Kasumi-1 (cell line): ENCODE measurements around the gene RPL7A.
"Not testable (repeated sequence)": the region's sequence is repeated elsewhere in the genome, so short reads cannot be mapped to it uniquely, and the experiment has no call there.

ENCODE experiments used
- DNase-seq, 2 experiments: peaks; one replicate each; lab custom pipeline; 2025; lab: John Stamatoyannopoulos, UW

The RPL7A gene

DNA sequence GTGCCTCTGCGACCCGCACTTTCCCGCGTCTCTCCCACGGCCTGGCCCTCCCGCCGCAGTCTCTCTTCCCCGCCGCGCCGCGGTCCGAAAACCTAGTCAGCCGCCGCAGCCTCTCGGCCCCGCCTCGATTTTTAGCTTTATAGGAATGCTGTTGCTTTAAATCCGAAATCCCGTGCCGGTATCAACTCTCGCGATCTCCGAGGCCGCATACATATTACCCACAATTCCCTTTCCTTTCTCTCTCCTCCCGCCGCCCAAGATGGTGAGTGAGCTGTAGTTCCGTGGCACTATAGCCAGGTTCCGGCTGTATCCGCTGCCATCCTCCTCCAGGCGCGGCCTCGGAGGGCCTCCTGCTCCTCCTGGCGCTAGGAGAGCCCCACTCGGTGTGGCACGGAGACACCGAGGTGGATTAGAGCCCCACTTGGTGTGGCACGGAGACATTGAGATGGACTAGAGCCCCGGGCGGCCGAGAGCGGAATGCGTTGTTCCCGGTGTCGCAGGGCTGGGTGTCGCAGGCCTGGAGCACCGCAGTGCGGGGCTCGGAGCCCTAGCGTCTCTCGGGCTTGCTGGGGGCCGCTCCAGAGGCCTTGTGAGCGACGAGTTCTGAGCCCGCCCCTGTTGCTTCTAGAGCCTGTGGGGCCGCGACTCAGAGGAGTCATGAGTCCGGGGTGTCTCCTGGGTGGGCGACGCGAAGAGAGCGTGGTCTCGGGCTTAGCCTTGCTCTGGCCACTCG, at the start of gene RPL7A, which contains the start of gene MED22:
Gene RPL7A, plus strand, starts transcription at position 234 of the 733 bp plus-strand sequence. Its CDS starts 26 bp downstream, at position 260.
Gene MED22, minus strand, starts transcription at position 147 of the 733 bp plus-strand sequence. CDS start 1,469 bp downstream, outside the sequence.
- DNase-seq = peak; percentile 95 to 96

DNA sequence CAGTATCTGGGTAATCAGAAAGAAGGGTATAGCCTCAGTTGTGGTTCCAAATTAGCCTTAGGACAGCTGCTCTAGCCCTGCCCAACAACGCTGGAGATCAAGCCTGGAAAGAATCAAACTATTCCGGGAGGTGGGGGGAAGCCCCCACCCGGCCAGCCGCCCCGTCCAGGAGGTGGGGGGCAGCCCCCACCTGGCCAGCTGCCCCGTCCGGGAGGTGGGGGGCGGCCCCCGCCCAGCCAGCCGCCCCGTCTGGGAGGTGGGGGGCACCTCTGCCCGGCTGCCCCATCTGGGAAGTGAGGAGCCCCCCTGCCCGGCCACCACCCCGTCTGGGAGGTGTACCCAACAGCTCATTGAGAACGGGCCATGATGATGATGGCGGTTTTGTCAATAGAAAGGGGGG, 48.0 kb upstream of the RPL7A start:
- not testable (repeated sequence) for DNase-seq

DNA sequence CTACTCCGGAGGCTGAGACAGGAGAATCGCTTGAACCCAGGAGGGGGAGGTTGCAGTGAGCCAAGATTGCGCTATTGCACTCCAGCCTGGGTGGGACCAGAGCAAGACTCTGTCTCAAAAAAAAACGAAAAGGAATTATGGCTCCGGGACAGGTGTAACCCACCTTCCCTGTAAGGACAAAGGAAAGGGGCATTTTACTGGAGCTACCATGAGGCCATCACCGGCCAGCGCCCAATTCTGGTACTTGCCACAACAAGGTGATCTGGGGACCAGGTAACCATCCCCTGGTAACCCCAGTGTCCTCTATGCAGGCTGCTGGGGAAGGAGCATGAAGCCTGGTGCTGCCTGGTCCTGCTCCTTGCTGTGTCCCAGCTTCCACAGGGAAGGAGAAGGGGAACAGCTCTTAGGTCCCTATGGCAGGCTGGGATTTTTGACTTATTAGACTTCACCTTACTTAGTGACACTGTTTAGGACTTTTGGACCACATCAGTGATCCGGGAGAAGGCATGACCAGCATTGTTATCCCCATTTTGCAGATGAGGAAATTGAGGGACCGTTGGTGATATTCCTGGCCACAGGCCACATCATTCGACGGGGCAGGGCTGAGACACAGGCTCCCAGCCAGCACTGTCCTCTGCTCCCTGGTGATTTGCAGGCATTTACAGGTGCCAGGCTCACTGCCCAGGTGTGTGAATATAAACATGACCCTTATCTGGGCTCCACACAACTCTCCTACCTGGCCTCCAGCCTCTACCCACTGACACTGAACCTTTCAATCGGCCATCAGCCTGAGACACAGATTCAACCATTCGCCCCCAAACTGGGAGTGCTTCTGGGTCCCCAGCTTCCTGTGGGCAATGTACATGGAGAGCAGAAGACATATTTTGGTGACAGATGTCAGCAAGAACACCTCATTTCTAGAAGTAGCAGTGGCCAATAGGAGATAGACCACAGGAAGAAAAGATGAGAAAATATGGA, 46.5 kb upstream of the RPL7A start:
- DNase-seq = no peak

DNA sequence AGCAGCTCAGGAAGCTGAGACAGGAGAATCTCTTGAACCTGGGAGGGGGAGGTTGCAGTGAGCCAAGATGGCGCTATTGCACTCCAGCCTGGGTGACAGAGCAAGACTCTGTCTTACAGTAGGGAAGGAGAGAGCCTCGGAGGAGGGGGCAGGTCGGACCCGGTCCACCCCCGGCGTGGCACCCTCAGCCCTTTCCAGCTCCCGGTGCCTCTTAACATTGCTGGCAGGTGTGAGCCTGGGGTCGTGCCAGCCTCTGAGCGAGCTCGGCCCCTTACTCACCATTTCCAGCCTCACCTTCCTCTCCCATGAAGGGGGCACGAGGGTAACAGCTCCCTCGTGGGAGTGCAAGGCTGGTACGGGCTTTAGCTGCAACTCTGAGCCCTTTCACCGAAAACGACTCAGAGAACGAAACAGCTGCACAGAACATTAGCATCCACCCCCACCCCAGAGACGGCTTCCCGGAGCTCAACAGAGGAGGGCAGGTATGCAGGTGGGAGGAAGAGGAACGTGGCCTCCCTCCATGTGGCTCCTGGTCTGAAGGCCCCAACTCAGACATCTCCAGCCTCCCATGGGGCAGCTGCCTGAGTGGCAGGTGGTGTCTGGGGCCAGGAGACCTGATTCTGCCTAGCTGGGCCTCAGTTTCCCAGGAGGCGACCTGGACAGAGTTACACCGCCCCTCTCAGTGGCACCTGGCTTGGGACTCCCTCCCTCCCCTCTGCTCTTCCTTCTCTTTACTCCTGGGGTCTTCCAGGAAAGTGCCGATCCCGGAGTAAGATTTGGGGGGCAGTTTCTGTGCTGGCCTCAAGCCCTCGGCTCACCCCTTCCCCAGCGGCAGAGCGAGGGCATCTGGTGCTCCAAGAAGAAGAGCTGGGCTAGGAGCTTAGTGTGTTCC, 44.5 kb upstream of the RPL7A start:
- DNase-seq = no peak

DNA sequence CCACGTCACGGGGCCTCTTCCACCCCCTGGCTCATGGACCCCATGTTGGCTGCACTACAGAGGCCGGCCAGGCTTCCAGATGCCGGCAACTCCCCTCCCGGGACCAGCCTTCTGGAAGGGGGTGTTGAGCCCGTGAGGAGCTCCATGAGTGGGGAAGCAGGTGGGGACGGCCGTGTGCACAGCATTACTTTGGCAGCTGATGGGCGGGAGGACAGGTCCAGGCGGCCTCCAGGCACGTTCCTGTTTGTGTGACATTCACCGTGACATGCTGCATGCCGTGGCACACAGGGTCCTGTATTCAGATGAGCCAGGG, 43.9 kb upstream of the RPL7A start:
- no peak for DNase-seq

DNA sequence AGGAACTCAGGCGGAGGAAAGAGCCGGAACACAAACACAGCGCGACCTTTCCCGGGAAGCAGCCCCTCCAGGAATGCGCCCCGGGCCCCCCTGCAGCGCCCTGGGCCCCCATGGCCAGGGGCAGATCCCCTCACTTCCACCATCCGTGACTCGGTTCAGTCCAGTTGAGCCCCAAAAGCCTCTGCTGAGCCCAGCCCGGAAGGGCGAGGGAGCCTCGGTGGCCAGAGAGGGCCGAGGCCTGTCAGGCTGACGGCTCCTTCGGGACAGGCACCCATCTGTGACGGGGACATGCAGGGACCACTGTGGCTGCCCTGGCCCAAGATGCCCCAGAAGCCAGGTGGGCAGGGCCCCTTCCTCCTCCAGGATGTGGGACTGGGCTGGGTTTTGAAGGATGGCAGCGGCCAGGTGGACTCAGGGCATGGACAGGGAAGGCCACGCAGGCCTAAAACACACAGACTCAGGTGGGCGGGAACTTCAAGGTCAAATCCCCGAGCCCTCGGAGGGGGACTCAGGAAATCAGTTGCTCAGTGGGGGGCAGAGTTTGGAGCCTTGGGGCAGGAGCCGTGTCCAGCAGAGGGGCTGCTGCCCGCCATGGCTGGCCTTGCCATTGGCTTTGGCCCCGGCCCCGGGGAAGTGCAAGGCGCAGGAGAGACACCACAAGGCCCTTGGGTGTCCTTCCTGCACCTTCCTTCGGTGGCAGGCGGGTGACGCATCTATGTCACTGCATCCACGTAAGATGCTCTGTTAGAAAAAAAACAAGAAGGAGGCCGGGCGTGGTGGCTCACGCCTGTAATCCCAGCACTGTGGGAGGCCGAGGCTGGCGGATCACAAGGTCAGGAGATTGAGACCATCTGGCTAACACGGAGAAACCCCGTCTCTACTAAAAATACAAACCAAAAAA, 43.3 kb upstream of the RPL7A start:
- no peak for DNase-seq

DNA sequence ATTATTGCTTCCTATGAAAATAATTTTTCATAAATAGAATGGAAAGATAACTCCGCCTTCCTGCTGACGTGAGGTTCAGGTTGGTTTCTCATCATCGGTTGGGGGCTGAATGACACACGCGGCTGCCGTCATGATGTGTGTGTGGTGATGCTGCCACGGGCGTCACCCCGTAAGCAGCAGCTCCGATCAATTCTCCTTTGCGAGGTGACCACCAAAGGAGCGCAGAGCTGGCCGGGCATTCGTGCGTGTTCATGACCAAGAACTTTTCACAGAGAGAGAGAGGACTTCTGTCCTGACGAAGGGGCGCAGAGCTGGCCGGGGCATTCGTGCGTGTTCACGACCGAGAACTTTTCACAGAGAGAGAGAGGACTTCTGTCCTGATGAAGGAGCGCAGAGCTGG, 42.3 kb upstream of the RPL7A start:
- no peak for DNase-seq

DNA sequence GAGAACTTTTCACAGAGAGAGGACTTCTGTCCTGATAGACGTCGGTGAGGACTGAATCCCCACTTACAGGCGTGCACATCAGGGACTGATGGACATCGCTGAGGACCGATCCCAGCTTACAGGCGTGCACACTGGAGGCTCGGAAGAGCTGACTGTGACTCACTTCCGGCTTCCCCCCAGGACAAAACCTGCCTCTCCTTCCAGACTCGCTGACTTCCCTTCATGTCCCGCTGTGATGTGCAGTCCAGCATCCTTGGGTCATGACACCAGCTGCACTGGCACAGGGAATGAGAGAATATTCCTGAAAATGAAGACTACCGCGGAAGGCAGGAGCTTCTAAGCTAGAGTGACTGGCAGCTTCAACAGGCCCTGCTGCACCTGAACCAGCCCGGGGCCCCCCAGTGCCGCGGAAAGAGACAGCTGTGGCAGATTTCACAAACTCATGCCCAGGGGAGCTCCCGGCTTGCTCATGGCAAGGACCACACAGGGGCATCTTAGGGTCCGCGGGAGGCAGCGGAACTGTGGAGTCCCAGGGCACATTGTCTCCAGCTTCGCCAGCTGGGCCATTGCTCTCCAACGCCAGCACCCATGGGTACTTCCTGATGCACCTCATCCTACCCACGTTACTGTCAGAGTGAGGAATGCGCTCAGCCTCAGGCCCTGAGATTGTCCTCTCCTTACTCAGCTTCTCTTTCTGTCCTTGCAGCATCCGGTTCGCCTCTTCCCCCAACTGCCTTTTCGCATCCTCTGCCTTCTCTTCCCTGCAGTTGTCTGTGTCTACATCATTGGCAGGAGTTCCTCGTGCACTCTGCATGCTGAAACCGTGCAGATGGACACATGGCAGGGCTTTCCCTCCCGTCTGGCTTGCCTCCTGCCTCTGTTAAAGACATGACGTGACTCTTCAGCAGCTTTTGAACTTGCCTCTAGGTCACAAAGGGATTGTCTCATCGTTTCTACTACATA, 41.5 kb upstream of the RPL7A start:
- DNase-seq = no peak

DNA sequence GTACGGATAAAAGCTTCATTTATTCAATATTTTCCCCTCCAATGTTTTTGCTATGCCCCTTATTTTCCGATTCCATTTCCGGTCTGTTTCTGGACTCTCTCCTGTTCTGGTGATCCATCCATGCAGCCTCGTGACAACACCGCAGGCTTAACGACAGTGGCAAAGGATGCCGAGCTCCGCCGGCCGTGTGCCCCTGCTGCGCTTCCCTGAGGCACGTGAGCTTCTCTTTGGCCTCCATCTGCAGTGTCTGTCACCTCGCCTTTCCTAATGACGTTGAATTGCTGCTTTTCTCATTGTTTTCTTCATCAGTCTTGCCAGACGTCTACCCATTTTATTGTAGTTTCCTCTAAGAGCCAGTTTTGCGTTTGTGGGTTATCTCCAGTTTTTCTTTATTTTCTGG, 40.7 kb upstream of the RPL7A start:
- DNase-seq = no peak

DNA sequence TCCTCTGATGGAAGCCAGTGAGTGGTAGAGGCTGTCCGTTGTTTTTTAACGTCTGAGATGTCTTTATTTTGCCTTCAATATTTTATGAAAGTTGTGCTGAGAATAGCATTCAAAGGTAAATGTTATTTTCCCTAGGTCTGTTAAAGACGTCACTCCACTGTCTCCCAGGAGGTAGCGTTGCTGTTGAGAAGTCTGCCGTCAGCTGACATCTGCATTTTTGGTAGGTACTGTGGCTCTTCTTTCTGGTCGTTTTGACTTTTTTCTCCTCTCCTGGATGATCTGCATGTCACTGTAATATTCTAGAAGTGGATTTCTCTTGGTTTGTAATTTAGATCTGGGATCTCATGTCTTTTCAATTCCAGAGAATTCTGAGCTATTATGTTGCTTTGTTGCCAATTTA, 38.4 kb upstream of the RPL7A start:
- no peak for DNase-seq

DNA sequence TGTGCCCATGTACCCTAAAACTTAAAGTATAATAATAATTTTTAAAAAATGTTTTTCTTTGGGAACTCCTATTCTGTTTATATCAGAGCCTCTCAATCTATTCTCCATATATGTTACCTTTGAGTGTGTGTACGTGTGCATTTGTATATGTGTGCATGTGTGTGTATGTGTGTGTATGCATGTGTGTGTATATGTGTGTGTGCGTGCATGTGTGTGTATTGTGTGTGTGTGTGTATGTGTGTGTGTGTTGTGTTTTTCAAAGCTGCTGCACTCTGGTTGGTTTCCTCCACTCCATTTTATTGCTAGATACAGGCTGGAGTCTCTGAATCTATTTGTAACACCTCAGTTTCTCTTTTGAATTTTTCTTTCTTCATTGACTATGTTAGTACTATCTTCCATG, 32.0 kb upstream of the RPL7A start:
- no peak for DNase-seq

DNA sequence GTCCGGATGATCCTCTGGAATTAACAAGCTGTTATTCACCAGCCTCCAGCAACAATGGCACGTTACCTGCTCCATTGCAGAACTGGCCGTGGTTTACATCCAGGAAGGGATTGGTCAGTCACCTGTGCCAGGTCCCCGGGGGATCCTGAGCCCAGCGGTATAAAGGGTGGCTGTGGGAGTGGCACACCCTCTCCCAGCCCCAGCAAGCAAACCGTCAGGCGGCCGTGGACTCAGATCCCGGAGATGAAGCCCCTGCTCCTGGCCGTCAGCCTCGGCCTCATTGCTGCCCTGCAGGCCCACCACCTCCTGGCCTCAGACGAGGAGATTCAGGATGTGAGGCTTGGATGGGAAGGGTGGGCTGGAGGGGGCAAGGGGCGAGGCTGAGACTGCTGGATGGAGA, 30.5 kb upstream of the RPL7A start:
- DNase-seq = not testable (repeated sequence)

DNA sequence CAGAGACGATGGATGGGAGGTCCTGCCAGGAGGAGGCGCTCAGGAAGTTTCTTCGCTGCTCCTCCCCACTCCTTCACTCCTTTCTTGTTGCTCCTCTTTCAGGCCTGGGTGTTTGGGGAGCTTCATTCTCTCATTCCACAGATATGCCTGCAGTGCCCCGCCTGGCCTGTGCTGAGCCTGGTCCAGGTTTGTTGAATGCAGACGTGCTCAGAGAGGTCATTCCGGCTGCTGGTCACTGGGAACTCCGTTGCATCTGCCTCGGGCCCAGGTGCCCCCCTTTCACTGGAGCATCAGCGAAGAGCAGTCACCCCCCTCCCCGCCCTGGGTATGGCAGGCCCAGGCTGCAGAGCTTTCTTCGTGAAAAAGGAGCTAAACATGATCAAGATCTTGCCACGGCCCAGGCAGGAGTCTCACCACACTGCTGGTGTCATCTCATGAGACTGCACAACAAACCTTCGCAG, 27.6 kb upstream of the RPL7A start:
- DNase-seq = no peak

DNA sequence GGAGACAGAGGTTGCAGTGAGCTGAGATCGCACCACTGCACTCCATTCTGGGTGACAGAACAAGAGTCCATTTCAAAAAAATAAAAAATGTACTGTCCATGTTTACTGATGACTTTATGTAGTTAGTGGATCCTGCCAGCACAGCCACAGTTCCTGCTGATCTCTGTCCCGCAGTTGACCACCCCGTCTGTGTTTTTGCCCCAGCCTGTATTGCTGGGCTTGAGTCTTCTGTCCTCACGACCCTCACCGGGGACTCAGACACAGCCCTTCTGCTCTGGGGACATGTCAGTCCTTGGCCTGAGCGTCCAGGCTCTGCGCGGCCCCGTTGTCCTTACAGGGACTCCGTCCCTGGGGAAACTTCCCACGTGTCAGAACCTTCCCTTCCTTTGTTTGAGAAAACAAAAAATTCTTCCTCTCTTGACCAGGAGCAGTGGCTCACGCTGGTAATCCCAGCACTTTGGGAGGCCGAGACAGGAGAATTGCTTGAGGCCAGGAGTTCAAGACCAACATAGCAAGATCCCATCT, 26.5 kb upstream of the RPL7A start:
- DNase-seq = no peak

DNA sequence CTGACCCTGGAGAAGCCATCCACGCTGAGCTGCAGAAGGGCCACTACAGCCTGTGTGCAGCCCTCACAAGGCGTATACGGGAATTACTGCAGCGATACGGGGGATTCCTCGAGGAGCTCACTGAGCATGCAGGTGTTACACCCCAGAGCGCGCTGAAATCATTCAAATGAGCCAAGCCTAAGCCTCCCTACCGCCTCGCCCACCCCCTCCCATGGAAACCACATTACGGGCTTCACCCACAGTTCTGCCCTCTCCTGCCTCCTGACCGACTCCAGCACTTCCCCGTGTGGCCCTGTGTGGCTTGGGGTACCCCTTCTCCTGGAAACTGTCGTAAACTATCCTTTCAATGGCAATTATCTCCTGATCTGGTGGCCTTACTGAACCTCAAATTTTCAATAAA, 25.3 kb upstream of the RPL7A start:
- DNase-seq = no peak

DNA sequence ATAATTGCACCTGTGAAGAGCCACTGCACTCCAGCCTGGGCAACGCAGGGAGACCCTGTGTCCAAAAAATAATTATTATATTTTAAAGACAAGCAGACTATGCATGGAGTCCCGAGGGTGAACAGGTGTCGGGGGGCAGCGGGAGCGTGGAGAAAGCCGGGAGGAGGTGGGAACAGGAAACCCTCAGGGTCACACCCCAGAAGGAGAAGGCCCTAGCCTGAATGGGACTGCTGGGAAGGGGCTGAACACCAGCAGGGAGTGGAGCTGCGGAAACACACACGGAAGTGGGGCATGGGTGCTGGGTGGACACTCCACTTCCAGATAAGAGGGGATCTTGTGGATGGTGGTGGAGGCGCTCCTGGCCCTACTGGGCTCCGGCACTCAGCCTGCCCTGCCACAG, 24.8 kb upstream of the RPL7A start:
- no peak for DNase-seq

DNA sequence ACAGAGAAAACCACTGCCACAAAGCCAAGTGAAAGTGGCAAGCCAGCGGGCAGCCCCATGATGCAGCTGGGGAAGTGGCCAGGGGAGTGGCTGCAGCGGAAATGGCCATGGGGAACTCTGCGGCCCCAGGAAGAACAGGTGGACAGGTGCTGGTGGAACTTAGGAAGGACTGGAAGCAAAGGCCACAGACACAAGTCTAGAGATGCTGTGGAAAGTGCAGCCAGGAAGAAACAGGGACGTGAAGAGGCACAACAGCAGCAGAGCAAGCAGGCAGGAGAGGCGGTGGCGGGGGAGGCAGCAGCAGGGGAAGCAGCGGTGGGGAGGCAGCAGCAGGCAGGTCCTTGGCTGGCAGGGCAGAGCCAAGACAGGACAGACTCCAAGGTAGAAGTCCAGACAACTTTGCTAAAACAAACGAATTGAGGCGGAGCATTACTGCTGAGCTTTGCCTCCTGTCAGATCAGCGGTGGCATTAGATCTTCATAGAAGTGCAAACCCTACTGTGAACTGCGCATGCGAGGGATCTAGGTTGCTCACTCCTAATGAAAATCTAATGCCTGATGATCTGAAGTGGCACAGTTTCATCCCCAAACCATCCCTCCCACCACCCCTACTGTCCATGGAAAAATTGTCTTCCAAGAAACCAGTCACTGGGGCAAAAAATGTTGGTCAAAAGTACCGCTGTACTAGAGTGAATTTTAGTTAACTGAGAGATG, 23.9 kb upstream of the RPL7A start:
- DNase-seq = no peak

DNA sequence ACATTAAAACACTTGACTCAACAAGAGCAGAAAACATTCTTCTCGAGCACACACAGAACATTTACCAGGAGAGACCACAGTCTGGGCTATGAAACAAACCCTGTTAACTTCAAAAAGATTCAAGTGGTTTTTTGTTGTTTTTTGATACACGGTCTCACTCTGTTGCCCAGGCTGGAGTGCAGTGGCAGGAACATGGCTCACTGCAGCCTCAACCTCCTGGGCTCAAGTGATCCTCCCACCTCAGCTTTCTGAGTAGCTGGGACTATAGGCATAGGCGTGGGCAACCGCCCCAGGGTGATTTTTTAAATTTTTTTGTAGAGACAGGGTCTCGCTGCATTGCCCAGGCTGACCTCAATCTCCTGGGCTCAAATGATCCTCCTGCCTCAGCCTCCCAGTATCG, 21.0 kb upstream of the RPL7A start:
- DNase-seq = not testable (repeated sequence)
